ENCODE data around the gene DNAJC1.
A peak's percentile ranks its signal among the peaks of the same experiment; 100 is the strongest.
"Not testable (repeated sequence)": the region's sequence is repeated elsewhere in the genome, so short reads cannot be mapped to it uniquely, and the experiment has no call there.

The DNAJC1 gene

GRCh38 chr10:22003177-22003963 is at the start of gene DNAJC1:
Gene DNAJC1, minus strand, starts transcription at chr10:22003730. Its CDS starts 296 bp downstream, at chr10:22003434.
- peak; percentile 96 for ATAC-seq
- Mint-ChIP-seq H3K27ac (peak within 1 kb of the TSS; percentile 89), H3K4me1 (peaks cover 44% of the 10 kb centered on the region), H3K9me3 (no peaks in the 10 kb centered on the region), H3K36me3 (peaks cover 5% of the 10 kb centered on the region), H3K4me3 (peak within 1 kb of the TSS; percentile 80)
- DNase-seq (ENCODE audit: low spot score in 2 of 2): peak; percentile 98 to 100

- Mint-ChIP-seq H3K27ac (no peak overlapping the region), H3K36me3 (no peaks in the 10 kb centered on the region), H3K4me1 (peaks cover 6% of the 10 kb centered on the region), H3K4me3 (no peak overlapping the region), H3K9me3 (no peaks in the 10 kb centered on the region)
- ATAC-seq (no peak), DNase-seq (ENCODE audit: low spot score in 2 of 2) (no peak)
Measured at GRCh38 chr10:22053048-22053447, 49.5 kb upstream of the DNAJC1 start.

- Mint-ChIP-seq H3K4me1 (no peaks in the 10 kb centered on the region), H3K36me3 (peaks cover 2% of the 10 kb centered on the region), H3K4me3 (no peak overlapping the region), H3K27ac (no peak overlapping the region), H3K9me3 (no peaks in the 10 kb centered on the region)
- no peak for DNase-seq (ENCODE audit: low spot score in 2 of 2)
- no peak for ATAC-seq
Measured at GRCh38 chr10:22049635-22050034, 46.1 kb upstream of the DNAJC1 start.

- H3K4me1 Mint-ChIP-seq: no peaks in the 10 kb centered on the region
- no peaks in the 10 kb centered on the region for H3K9me3 Mint-ChIP-seq
- no peak overlapping the region for H3K4me3 Mint-ChIP-seq
- H3K27ac Mint-ChIP-seq: no peak overlapping the region
- H3K36me3 Mint-ChIP-seq: peaks cover 6% of the 10 kb centered on the region
- DNase-seq (ENCODE audit: low spot score in 2 of 2) (no peak), ATAC-seq (no peak)
Measured at GRCh38 chr10:22047812-22048211, 44.3 kb upstream of the DNAJC1 start.

- no peaks in the 10 kb centered on the region for H3K9me3 Mint-ChIP-seq
- H3K36me3 Mint-ChIP-seq: peaks cover 6% of the 10 kb centered on the region
- H3K4me3 Mint-ChIP-seq: no peak overlapping the region
- H3K27ac Mint-ChIP-seq: no peak overlapping the region
- ATAC-seq: no peak
- H3K4me1 Mint-ChIP-seq: no peaks in the 10 kb centered on the region
- no peak for DNase-seq (ENCODE audit: low spot score in 2 of 2)
Measured at GRCh38 chr10:22043327-22043633, 39.8 kb upstream of the DNAJC1 start.

- Mint-ChIP-seq H3K36me3 (peaks cover 6% of the 10 kb centered on the region), H3K9me3 (no peaks in the 10 kb centered on the region), H3K4me1 (no peaks in the 10 kb centered on the region), H3K4me3 (no peak overlapping the region), H3K27ac (no peak overlapping the region)
- DNase-seq (ENCODE audit: low spot score in 2 of 2) (no peak), ATAC-seq (no peak)
Measured at GRCh38 chr10:22042557-22043326, 39.2 kb upstream of the DNAJC1 start.

GRCh38 chr10:22034333-22034732 is 30.8 kb upstream of the DNAJC1 start:
- Mint-ChIP-seq H3K27ac (no peak overlapping the region), H3K9me3 (peaks cover 11% of the 10 kb centered on the region), H3K4me3 (no peak overlapping the region), H3K4me1 (no peaks in the 10 kb centered on the region), H3K36me3 (no peaks in the 10 kb centered on the region)
- DNase-seq (ENCODE audit: low spot score in 2 of 2) (no peak), ATAC-seq (no peak)

- H3K9me3 Mint-ChIP-seq: peaks cover 11% of the 10 kb centered on the region
- not testable (repeated sequence) for ATAC-seq; DNase-seq (ENCODE audit: low spot score in 2 of 2); H3K36me3 Mint-ChIP-seq; H3K27ac Mint-ChIP-seq; H3K4me3 Mint-ChIP-seq; H3K4me1 Mint-ChIP-seq
Measured at GRCh38 chr10:22032268-22032667, 28.7 kb upstream of the DNAJC1 start.

- DNase-seq (ENCODE audit: low spot score in 2 of 2) (no peak), ATAC-seq (no peak)
- no peaks in the 10 kb centered on the region for H3K4me1 Mint-ChIP-seq
- H3K36me3 Mint-ChIP-seq: no peaks in the 10 kb centered on the region
- peaks cover 10% of the 10 kb centered on the region for H3K9me3 Mint-ChIP-seq
- H3K27ac Mint-ChIP-seq: no peak overlapping the region
- no peak overlapping the region for H3K4me3 Mint-ChIP-seq
Measured at GRCh38 chr10:22030421-22030820, 26.9 kb upstream of the DNAJC1 start.

- DNase-seq (ENCODE audit: low spot score in 2 of 2) (no peak), ATAC-seq (no peak)
- Mint-ChIP-seq H3K27ac (no peak overlapping the region), H3K9me3 (peaks cover 7% of the 10 kb centered on the region), H3K4me1 (no peaks in the 10 kb centered on the region), H3K4me3 (no peak overlapping the region), H3K36me3 (no peaks in the 10 kb centered on the region)
Measured at GRCh38 chr10:22029445-22030236, 26.1 kb upstream of the DNAJC1 start.

GRCh38 chr10:22027364-22028238 is 24.1 kb upstream of the DNAJC1 start:
- ATAC-seq (no peak), DNase-seq (ENCODE audit: low spot score in 2 of 2) (no peak)
- Mint-ChIP-seq H3K9me3 (peaks cover 6% of the 10 kb centered on the region), H3K27ac (no peak overlapping the region), H3K4me1 (peaks cover 9% of the 10 kb centered on the region), H3K36me3 (no peaks in the 10 kb centered on the region), H3K4me3 (no peak overlapping the region)

- Mint-ChIP-seq H3K36me3 (no peaks in the 10 kb centered on the region), H3K4me1 (peaks cover 18% of the 10 kb centered on the region), H3K27ac (no peak overlapping the region), H3K4me3 (no peak overlapping the region), H3K9me3 (peaks cover 3% of the 10 kb centered on the region)
- DNase-seq (ENCODE audit: low spot score in 2 of 2) (no peak), ATAC-seq (no peak)
Measured at GRCh38 chr10:22026287-22026686, 22.8 kb upstream of the DNAJC1 start.

GRCh38 chr10:22023508-22023907 is 20.0 kb upstream of the DNAJC1 start:
- H3K27ac Mint-ChIP-seq: peak overlapping the region; percentile 30
- H3K4me3 Mint-ChIP-seq: peak overlapping the region; percentile 47
- H3K9me3 Mint-ChIP-seq: peaks cover 3% of the 10 kb centered on the region
- no peaks in the 10 kb centered on the region for H3K36me3 Mint-ChIP-seq
- peaks cover 18% of the 10 kb centered on the region for H3K4me1 Mint-ChIP-seq
- ATAC-seq: peak; percentile 58
- no peak for DNase-seq (ENCODE audit: low spot score in 2 of 2)

- H3K4me1 Mint-ChIP-seq: peaks cover 18% of the 10 kb centered on the region
- H3K9me3 Mint-ChIP-seq: peaks cover 3% of the 10 kb centered on the region
- peak in 1 of 2 donors; percentile 61 for DNase-seq (ENCODE audit: low spot score in 2 of 2)
- peak overlapping the region; percentile 47 for H3K4me3 Mint-ChIP-seq
- H3K27ac Mint-ChIP-seq: peak overlapping the region; percentile 30
- no peaks in the 10 kb centered on the region for H3K36me3 Mint-ChIP-seq
- peak; percentile 90 for ATAC-seq
Measured at GRCh38 chr10:22022257-22023032, 18.9 kb upstream of the DNAJC1 start.
